HG02870 (cell line): ENCODE results near the gene CDK14.

Experiments
- ATAC-seq: cut with Tn5 transposase; IDR thresholded peaks from one replicate; pipeline ENCODE4 v1.9.1; 2021; ENCODE audit warnings: mild to moderate bottlenecking, moderate library complexity; ENCODE audit not compliant: unreplicated experiment

Gene CDK14

GRCh38 chr7:90984692-90985091, 388.6 kb downstream of the CDK14 start:
- no peak for ATAC-seq

GRCh38 chr7:90988516-90988915, 392.4 kb downstream of the CDK14 start:
- no peak for ATAC-seq

DNA sequence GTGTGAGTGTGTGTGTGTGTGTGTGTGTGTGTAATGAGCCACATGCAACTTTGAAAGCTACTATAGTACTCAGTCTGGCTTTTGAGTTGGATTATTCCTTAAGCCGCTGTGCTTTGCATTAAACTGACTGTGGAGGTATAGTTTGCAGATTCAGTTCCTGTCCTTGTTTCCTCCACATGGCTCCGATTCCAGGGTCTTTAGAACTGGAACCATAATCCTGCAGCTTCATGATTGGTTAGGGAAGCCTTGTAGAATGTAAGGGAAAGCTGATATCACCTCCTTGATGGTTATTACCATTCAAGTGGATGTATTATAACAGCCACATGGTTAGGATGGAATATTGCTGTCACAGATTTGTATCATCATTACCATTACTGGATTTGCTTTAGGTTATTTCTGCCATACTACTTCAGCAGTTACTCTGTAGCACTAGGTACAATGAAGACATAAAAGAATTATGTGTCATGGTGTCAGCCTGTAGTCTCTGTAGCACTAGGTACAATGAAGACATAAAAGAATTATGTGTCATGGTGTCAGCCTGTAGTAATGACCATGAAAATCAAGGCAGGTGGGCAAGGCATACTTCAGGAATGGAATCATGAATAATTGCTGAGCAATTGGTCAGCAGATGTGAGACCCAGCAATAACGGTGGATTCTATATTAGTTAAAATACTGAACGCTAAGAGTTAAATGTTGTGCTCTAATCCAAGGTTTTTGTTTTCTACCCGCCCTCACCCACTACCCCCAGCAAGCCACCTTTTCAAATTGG, 393.1 kb downstream of the CDK14 start:
- no peak for ATAC-seq

GRCh38 chr7:90994121-90994520, 398.0 kb downstream of the CDK14 start:
- ATAC-seq = no peak

DNA sequence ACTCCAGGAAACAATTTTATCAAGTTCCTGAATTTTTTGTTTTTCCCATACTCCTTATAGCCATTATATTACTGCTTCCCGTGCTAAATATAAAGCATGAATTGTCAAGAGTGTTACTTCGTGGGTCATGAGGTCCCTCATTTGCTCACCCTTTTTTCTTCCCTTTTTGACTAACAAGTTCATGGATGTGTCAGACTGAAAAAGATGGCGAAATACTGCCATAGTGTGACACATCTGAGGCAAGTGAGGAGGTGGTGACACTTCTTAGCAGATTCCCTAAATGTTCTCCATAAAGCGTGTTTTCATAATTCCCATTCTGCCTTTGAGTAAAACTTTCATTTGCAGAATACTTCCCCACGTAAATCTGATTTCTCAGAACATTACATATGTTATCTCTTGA, 398.5 kb downstream of the CDK14 start:
- no peak for ATAC-seq

- ATAC-seq = no peak
Measured at GRCh38 chr7:90995996-90996395, 399.9 kb downstream of the CDK14 start.

DNA sequence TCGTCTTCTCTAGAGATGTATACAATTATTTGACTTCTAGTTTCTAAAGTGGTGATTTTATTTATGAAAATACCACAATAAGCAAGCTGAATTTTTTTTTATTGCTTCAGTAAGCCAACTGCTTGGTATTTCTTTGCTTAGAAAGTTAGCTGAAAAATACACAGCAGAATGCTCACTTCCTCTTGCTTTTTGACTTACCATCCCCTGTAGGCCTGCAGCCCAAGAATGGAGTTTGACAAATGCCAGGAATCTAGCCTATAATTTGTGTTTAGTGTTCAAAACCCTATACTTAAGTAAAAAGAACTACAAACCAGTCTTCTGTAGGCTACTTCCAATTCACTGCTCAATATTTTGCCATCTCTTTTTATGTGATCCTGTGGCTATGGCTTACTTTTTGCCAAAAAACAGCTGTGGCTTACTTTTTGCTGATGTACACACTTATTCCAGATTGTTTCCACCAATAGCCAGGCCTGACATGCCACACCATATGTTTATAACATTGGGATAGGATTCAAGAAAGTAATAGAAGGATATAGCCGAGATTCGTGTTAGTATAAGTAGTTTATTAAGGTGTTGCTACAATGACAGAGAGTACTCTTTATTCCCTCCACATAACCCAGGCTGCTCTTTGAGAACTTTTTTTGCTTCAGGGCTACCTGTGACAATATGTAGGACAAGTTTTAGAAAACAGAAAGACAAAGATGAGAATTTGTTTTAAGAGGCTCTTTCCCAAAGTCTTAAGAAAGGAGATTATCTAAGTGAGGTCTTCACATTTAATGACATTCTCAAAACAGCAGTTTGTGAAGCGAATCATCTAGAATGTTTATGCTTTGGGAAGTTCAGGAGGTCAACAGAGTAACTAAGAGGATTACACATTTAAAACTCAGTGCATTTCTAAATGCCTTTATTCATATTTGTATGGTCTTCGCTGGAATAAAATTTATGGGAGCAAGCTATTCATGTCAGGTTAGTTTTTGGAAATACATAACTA, 404.2 kb downstream of the CDK14 start:
- no peak for ATAC-seq

- ATAC-seq = no peak
Measured at GRCh38 chr7:91005024-91005423, 408.9 kb downstream of the CDK14 start.

DNA sequence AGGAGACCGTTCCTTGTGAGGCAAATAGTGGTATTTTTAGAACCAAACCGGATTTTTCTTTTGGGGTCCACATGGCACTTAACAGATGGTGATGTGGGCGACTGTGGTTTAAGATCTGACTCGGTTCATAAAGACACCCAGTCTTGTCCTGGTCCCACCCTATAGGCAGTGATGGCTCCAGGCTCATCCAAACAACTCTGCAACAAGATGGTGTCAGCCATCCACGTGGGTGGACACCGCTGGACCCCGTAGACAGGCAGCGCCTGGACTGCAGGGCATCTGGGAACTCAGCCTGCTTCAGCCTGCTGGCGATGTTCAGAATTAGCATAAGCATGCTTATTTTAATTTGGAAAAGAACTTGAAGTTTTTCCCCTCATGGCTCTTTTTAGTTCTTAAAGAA, 409.7 kb downstream of the CDK14 start:
- ATAC-seq = no peak

GRCh38 chr7:91007371-91007770, 411.2 kb downstream of the CDK14 start:
- ATAC-seq = no peak

- ATAC-seq = no peak
Measured at GRCh38 chr7:91013078-91013477, 417.0 kb downstream of the CDK14 start.

- ATAC-seq = no peak
Measured at GRCh38 chr7:91019686-91020385, 423.7 kb downstream of the CDK14 start.

DNA sequence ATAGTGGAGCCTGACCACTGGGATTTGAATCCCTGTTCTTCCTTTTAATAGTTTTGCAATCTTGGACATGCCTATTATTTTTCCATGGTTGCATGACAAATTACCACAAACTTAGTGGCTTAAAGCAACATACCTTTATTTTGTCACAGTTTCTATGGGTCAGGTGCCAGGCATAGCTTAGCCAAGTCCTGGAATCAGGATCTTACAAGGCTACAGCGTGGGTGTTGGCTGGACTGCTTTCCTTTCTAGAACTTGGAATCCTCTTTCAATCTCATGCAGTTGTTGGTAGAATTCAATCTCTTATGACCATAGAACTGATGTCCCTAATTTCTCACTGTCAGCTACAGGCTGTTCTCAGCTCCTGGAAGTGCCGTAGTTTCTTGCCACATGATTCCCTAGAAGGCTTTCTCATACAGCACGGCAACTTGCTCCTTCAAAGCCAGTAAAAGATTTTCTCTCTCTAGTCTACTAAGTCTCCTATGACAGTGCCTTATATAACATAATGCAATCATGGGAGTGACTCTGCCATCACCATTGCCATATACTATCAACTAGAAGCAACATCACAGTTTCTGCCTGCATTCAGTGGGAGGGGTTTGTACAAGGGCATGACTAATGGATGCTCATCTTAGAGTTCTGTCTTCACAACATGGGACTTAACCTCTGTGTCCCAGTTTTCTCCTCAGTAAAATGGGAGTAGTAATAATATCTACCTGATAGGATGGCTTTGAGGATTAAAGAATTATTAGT, 424.7 kb downstream of the CDK14 start:
- ATAC-seq = no peak

GRCh38 chr7:91021956-91022355, 425.8 kb downstream of the CDK14 start:
- no peak for ATAC-seq

- ATAC-seq = no peak
Measured at GRCh38 chr7:91025906-91026390, 429.8 kb downstream of the CDK14 start.

- no peak for ATAC-seq
Measured at GRCh38 chr7:91029688-91030087, 433.6 kb downstream of the CDK14 start.

DNA sequence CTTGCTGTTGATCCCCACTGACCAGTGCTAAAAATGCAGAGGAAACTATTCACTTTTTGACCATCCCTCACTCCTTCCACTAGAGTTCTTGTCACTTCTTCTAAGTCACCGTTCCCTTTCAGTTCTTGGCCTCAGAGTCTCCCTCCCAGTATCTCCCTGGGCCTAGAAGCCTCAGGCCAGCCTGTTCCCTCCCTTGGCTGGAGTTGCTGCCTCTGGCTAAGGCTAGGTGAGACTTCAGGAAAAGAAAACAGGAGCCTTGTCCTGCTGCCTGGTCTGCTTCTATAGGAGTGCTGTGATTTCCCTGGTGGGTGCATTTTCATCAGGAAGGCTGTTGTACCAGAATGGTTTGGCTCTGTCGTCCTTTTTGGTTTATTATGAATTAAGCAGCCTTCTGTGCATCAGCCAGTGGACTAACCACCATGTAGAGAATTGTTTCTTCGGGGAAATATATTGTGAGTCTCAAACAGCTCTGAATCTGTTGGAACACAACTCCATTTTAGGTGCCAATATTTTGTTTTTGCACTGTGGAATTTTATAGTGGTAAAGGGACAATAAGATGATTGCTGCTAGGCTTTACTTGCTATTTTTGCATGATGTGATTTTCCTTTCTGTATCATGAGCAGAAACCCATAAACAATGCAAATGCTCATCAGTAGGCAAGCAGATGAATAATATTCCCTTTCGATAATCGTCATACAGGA, 434.7 kb downstream of the CDK14 start:
- ATAC-seq = no peak

- ATAC-seq = no peak
Measured at GRCh38 chr7:91031757-91032156, 435.6 kb downstream of the CDK14 start.

- no peak for ATAC-seq
Measured at GRCh38 chr7:91033574-91033973, 437.5 kb downstream of the CDK14 start.
